ENCODE results near the gene CDH22.

DNA sequence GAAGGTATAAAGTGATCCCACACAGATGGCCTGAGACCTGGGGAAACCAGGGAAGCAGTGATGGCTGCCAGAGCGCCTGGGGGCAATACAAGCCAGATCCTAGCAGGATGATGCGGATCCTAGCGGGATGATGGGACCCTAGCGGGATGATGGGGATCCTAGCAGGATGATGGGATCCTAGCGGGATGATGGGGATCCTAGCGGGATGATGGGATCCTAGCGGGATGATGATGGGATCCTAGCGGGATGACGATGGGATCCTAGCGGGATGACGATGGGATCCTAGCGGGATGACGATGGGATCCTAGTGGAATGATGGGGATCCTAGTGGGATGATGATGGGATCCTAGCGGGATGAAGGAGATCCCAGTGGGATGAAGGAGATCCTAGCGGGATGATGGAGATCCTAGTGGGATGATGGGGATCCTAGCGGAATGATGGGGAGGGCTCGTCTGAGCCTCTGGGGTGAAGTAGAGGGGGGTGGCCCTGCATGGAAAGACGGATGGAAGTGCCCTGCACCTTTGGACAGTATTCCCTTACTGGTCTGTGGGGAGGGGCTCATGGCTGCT is 44.2 kb upstream of the CDH22 start:
- TF ChIP-seq, protein P1, sequence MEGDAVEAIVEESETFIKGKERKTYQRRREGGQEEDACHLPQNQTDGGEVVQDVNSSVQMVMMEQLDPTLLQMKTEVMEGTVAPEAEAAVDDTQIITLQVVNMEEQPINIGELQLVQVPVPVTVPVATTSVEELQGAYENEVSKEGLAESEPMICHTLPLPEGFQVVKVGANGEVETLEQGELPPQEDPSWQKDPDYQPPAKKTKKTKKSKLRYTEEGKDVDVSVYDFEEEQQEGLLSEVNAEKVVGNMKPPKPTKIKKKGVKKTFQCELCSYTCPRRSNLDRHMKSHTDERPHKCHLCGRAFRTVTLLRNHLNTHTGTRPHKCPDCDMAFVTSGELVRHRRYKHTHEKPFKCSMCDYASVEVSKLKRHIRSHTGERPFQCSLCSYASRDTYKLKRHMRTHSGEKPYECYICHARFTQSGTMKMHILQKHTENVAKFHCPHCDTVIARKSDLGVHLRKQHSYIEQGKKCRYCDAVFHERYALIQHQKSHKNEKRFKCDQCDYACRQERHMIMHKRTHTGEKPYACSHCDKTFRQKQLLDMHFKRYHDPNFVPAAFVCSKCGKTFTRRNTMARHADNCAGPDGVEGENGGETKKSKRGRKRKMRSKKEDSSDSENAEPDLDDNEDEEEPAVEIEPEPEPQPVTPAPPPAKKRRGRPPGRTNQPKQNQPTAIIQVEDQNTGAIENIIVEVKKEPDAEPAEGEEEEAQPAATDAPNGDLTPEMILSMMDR (IDR thresholded peaks at IDR 0.05; ENCODE audit: poor library complexity, severe bottlenecking), result no peak
- TF ChIP-seq EZH2 (IDR thresholded peaks at IDR 0.05; ENCODE audit: borderline replicate concordance, insufficient read depth, low read length, poor library complexity, severe bottlenecking), result no peak

Measured in neural cell (in vitro differentiated cells).